ENCODE data around the gene HNF1B.

- TF ChIP-seq CTCF (IDR thresholded peaks at IDR 0.05) (no peak), POLR2A (IDR thresholded peaks at IDR 0.05) (no peak)
Measured at GRCh38 chr17:37731056-37731455, 13.8 kb downstream of the HNF1B start.

All from uterus (tissue), 2 donors.